Type B pancreatic cell (in vitro differentiated cells): ENCODE data around the gene TSC2. TPM values are rescaled to one million over a fixed set of nuclear protein-coding genes. Genes with fewer than 3 reads are reported as not detected.
"Not testable (repeated sequence)": the region's sequence is repeated elsewhere in the genome, so short reads cannot be mapped to it uniquely, and the experiment has no call there.

Experiments used
- DNase-seq: peaks from one replicate; pipeline ENCODE4 v3.0.0; 2021; ENCODE audit warnings: mixed read lengths; ENCODE audit not compliant: unreplicated experiment; ENCODE audit errors: extremely low spot score
- H3K27ac Mint-ChIP-seq: 2 replicates; pipeline ENCODE4 v1.8.0; 2021; ENCODE audit warnings: mild to moderate bottlenecking, mixed read lengths
- H3K27me3 Mint-ChIP-seq: 2 replicates; pipeline ENCODE4 v1.8.0; 2021; ENCODE audit warnings: mixed read lengths
- H3K36me3 Mint-ChIP-seq: 2 replicates; pipeline ENCODE4 v1.8.0; 2021; ENCODE audit warnings: mixed read lengths
- H3K4me1 Mint-ChIP-seq: one replicate; pipeline ENCODE4 v1.8.0; 2021; ENCODE audit warnings: mixed read lengths; ENCODE audit not compliant: unreplicated experiment
- H3K4me3 Mint-ChIP-seq: 2 replicates; pipeline ENCODE4 v1.8.0; 2021; ENCODE audit warnings: mild to moderate bottlenecking, mixed read lengths
- H3K9me3 Mint-ChIP-seq: 2 replicates; pipeline ENCODE4 v1.8.0; 2021; ENCODE audit warnings: mixed read lengths
- total RNA-seq: library from RNA; stranded (reverse); gene quantifications from 2 replicates; pipeline ENCODE4 v1.2.1, GENCODE V29; 2021; ENCODE audit warnings: low replicate concordance
- TF ChIP-seq, protein P1 (sequence below): fragments of 200-600 bp; sonication (generic); conservative IDR thresholded peaks from 2 replicates; pipeline ENCODE4 v1.5.0; 2021; ENCODE audit warnings: antibody characterized with exemption, mild to moderate bottlenecking

Gene TSC2
- total RNA-seq, 1 donor from 2014 or later = 208 TPM

DNA sequence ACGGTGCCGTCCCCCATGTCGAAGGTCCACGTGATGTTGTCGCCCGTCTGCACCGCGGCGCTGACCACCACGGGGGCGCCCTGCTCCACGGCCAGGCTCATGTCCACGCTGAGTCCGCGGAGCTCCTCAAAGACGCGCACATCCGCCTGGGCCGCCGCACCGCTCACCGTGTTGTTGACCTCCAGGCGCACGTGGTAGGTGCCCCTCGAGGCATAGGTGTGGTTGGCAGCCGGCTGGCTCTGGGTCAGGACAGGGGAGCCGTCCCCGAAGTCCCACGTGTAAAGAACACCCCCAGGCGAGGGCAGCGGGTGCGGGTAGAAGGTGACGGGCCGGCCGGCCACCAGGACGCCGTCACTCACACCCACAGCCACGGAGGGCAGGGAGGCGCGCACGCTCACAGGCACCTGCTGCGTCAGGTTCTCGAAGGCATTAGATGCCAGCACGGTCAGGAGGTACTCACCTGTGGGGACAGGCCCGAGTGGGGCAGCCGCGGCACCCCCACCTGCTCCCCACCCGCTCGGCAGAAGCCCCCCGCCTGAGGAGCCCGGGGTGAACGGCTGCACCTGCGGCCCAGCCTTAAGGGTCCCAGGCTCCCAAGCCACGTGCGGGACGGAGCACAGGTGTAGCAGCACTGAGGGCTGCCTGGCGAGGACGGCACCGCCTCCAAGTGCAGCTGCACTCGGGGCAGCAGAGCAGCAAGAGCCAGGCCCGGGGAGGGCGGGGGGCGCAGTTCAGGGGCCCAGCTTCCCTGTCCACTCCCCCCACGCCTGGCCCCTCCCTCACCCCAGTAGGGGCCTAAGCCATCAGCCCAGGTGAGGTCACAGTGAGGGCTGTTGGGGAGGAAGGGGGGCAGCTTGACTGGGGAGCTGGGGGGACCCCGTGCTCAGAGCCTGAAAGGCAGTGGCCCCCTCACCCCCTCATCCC is 63.9 kb downstream of the TSC2 start:
- not testable (repeated sequence) for DNase-seq, H3K4me1 Mint-ChIP-seq, H3K9me3 Mint-ChIP-seq, H3K27ac Mint-ChIP-seq, H3K36me3 Mint-ChIP-seq, H3K27me3 Mint-ChIP-seq, H3K4me3 Mint-ChIP-seq

DNA sequence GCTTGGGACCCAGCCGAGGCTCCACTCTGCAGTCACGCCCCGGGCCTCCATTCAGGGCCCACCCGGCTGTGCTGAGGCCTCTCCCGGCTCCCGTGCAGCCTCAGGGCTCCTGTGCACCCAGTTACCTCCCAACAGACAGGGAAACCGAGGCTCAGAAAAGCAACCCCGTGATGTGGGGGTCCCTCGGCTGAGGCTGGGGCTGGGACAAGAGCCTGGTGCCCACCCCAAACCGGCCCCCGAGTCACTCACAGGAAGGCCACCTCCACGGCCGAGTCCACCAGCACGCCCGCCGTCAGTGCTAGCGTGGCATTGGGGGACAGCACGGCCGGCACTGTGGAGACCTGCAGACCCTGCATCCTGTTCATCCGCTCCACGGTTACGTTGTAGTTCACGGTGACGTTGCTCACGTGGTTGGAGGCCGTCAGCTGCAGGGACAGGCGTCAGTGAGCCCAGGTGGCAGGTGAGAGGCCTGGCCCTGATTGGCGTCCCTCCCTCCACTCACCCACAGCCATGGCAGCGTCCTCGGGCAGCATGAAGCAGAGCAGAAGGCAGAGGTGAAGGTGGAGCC is 64.8 kb downstream of the TSC2 start:
- H3K4me1 Mint-ChIP-seq, H3K36me3 Mint-ChIP-seq, H3K27ac Mint-ChIP-seq, H3K27me3 Mint-ChIP-seq, H3K9me3 Mint-ChIP-seq, DNase-seq, H3K4me3 Mint-ChIP-seq: not testable (repeated sequence)

DNA sequence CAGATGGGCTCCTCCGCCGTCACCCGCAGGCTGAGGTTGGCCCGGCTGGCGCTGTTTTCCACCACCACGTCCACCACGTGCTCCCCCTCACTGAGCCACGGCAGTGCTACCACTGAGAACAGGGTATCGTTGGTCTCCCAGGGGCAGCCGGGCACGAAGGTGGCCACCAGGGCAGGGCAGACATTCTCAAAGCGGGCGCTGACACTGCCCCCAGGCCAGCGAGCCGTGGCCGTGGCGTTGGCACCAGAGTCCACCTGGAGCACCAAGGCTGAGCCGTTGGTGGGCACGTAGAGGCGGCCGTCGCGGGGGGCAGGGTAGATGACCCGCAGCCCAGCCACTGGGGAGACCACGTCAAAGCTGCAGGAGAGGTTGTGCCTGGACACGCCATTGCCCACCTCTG is 66.4 kb downstream of the TSC2 start:
- H3K4me1 Mint-ChIP-seq, H3K27me3 Mint-ChIP-seq, DNase-seq, H3K27ac Mint-ChIP-seq, H3K36me3 Mint-ChIP-seq, H3K4me3 Mint-ChIP-seq, H3K9me3 Mint-ChIP-seq: not testable (repeated sequence)

DNA sequence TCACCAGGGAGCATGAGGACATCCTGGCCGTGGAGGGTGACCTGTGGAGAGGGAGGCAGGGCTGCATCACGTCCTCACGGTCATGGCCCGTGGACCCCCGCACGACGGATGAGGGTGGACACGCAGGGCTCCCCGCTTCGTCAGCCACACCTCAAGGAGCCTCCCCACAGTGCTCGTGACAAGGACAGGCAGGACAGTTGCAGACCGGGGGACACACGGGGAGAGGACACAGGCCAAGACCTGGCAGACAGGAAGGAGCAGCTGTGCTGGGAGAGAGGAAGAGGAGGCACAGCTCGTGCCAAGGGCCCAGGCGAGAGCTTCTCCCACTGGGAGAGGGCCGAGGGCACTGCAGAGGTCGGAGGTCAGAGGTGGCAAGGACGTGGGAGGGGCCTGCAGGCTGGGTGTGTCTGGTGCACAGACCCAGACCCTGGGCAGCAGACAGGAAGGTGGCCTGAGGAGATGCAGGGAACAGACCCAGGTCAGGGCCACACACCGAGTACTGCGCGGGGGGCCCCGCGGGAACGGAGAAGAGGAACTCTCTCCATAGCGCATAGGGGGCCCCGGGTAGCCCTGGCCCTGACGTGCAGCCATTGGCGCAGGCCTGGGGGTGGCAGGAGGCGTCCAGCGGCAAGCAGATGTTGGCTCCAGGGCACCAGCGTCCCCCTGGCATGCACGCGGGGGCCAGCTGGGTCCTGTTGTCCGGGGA is 67.3 kb downstream of the TSC2 start:
- DNase-seq, H3K9me3 Mint-ChIP-seq, H3K4me3 Mint-ChIP-seq, H3K27me3 Mint-ChIP-seq, H3K27ac Mint-ChIP-seq, H3K4me1 Mint-ChIP-seq, H3K36me3 Mint-ChIP-seq: not testable (repeated sequence)

DNA sequence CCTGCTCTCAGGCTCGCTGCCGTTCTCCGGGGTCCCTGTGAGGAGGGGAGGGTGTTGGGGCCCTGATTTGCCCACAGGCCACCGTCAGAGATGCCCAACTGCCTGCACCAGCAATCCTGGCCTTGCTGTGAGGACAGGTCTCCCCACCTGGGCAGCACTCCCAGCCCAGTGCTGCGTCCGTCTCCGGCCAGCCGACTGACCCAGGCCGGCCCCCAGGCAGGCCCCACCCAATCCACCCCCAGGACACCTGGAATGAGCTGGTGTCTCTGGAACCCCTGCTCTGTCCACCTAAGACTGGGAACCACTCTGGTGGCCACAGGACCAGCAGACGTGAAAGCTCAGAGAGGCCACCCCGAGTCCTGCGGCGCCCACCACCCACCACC is 67.8 kb downstream of the TSC2 start:
- H3K4me3 Mint-ChIP-seq = no peak overlapping the region
- no peak overlapping the region for H3K27ac Mint-ChIP-seq
- DNase-seq = no peak
- TF ChIP-seq, protein P1, sequence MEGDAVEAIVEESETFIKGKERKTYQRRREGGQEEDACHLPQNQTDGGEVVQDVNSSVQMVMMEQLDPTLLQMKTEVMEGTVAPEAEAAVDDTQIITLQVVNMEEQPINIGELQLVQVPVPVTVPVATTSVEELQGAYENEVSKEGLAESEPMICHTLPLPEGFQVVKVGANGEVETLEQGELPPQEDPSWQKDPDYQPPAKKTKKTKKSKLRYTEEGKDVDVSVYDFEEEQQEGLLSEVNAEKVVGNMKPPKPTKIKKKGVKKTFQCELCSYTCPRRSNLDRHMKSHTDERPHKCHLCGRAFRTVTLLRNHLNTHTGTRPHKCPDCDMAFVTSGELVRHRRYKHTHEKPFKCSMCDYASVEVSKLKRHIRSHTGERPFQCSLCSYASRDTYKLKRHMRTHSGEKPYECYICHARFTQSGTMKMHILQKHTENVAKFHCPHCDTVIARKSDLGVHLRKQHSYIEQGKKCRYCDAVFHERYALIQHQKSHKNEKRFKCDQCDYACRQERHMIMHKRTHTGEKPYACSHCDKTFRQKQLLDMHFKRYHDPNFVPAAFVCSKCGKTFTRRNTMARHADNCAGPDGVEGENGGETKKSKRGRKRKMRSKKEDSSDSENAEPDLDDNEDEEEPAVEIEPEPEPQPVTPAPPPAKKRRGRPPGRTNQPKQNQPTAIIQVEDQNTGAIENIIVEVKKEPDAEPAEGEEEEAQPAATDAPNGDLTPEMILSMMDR = no peak
- no peaks in the 10 kb centered on the region for H3K27me3 Mint-ChIP-seq
- no peaks in the 10 kb centered on the region for H3K4me1 Mint-ChIP-seq
- H3K36me3 Mint-ChIP-seq = no peaks in the 10 kb centered on the region
- H3K9me3 Mint-ChIP-seq = no peaks in the 10 kb centered on the region

DNA sequence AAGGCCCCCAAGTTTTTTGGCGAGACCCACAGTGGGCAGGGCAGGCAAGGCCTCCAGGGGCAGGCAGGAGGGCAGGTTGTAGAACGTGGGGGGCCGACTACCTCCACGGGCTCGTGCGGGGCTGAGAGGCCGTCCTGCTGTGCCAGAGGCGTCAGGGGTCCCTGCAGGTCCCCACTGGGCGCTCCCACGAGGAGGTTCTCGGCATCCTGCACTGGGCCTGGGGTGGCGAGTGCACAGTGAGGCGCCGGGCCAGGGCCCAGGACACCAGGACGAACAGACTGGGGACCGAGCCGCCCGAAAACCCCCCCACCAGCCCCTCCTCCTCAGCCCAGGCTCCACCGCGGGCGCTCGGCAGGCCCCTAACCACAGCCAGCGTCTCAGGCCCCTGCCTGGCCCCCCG is 68.6 kb downstream of the TSC2 start:
- H3K27ac Mint-ChIP-seq, H3K9me3 Mint-ChIP-seq, DNase-seq, H3K27me3 Mint-ChIP-seq, H3K4me1 Mint-ChIP-seq, H3K4me3 Mint-ChIP-seq, H3K36me3 Mint-ChIP-seq: not testable (repeated sequence)

DNA sequence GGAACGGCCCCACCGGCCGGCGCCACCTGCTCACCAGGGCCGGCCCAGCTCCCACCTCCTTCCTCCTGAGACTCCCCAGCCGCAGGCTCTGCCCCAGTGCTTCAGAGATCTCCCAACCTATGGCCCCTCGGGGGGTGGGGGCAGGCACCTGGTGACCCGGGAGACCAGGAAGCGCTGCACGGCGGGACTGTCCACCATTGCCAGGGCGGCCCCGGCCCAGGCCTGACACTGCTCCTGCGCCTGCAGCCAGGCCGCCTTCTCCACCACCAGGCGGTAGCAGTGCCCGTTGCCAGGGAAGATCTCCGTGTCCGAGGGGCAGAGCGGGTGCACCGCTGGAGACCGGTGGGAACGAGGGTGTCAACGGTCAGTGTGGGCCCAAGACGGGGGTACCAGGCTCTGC is 69.6 kb downstream of the TSC2 start:
- not testable (repeated sequence) for H3K4me1 Mint-ChIP-seq, H3K4me3 Mint-ChIP-seq, H3K27ac Mint-ChIP-seq, H3K9me3 Mint-ChIP-seq, H3K27me3 Mint-ChIP-seq, DNase-seq, H3K36me3 Mint-ChIP-seq

DNA sequence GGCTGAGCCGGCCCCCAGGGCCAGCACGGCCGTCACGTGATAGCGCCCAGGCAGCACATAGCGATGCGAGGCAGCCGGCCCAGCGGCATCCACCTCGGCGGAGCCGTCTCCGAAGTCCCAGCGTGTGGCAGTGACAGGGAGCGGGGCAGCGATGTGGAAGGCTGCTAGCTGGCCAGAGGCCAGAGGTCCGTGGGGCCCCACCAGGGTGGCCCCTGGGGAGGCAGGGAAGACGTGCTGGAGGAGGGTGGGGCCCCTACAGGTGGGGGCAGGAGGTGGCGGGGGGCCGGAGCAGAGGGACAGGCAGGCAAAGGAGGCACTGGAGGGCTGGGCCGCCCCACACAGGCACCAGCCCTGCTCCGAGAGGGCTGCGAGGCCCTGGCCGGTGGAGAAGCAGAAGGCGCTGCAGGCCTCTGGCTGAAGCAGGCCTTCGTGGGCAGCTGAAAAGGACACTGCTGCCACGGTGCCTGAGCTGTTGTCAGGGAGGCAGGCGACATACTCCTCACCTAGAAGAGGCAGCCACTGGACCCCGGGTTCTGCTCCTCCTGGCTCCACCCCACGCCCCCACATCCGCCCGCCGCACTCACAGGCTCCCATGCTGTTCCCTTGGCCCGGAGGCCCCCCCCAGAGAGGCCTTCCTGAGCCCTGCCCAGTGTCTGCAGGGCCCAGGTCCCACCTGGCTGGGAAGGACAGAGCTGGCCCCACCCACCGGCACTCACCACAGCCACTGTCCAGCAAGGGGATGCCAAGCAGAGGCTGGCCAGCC is 70.4 kb downstream of the TSC2 start:
- not testable (repeated sequence) for H3K4me3 Mint-ChIP-seq, H3K27me3 Mint-ChIP-seq, H3K36me3 Mint-ChIP-seq, DNase-seq, H3K4me1 Mint-ChIP-seq, H3K27ac Mint-ChIP-seq, H3K9me3 Mint-ChIP-seq

DNA sequence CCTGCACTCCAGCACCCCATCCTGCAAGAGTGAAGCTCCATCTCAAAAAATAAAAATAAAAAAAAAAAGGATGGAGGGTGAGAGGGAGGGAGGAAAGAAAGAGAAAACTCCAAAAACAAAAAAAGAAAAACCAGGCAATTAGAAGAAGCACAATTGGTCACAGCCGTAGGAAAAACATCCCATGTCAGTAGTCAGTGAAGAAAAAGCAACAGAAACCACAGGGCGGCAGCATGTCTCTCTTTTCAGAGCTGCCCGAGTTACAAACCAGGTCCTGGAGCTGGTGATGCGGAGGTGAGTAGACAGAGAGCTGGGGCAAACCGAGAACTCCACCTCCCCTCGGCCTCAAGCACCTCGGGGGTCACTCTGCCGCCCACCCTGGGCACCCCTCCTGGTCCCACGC is 73.5 kb downstream of the TSC2 start:
- not testable (repeated sequence) for H3K27ac Mint-ChIP-seq, H3K27me3 Mint-ChIP-seq, H3K9me3 Mint-ChIP-seq, DNase-seq, H3K4me1 Mint-ChIP-seq, H3K36me3 Mint-ChIP-seq
- peak overlapping the region; percentile 71 for H3K4me3 Mint-ChIP-seq
- TF ChIP-seq, protein P1 = peak; percentile 46
